PC-3 (cell line): Measurements from ENCODE around the gene WNK1. TPM values are rescaled to one million over a fixed set of nuclear protein-coding genes. Genes with fewer than 3 reads are reported as not detected.
A peak's percentile ranks its signal among the peaks of the same experiment; 100 is the strongest.

Experiments
- ATAC-seq: fragments of 200-7000 bp; cut with Tn5 transposase; 2 replicates; pipeline ENCODE4 v1.9.1; 2020; ENCODE audit warnings: mild to moderate bottlenecking, moderate library complexity
- BruUV-seq: library from RNA; stranded (reverse); fragments of 400-500 nt; replicated peaks from 2 replicates; lab custom pipeline; 2021; lab: Mats Ljungman, UMichigan
- CTCF ChIA-PET: fragments of 300-600 bp; sonication (Branson Sonifier 250); formaldehyde crosslinking; loops from one replicate; lab custom pipeline; 2022; ENCODE audit warnings: antibody characterized with exemption; lab: Charles Lee
- POLR2A ChIA-PET: fragments of 300-600 bp; sonication (Branson Sonifier 250); formaldehyde crosslinking; loops from one replicate; lab custom pipeline; 2022; ENCODE audit warnings: antibody characterized with exemption; ENCODE audit not compliant: unreplicated experiment; lab: Charles Lee
- DNase-seq: peaks from one replicate; pipeline ENCODE4 v3.0.0-alpha.2; 2015
- H2AFZ ChIP-seq: fragments of 300-600 bp; sonication (generic); 2 replicates; pipeline ENCODE4 v1.6.0; 2016; ENCODE audit warnings: antibody characterized with exemption, low read length
- H3F3A ChIP-seq: fragments of 300-600 bp; sonication (generic); one replicate; pipeline ENCODE4 v1.6.0; 2017; ENCODE audit warnings: antibody characterized with exemption, low read length, control low read depth, mild to moderate bottlenecking; ENCODE audit not compliant: unreplicated experiment
- H3K27ac ChIP-seq: fragments of 300-600 bp; sonication (generic); 2 replicates; pipeline ENCODE4 v1.5.1; 2016; ENCODE audit warnings: mild to moderate bottlenecking, low read length
- H3K27me3 ChIP-seq: fragments of 300-600 bp; sonication (generic); 2 replicates; pipeline ENCODE4 v1.6.1; 2016; ENCODE audit warnings: low read length, mixed read lengths
- H3K36me3 ChIP-seq: fragments of 300-600 bp; sonication (generic); 2 replicates; pipeline ENCODE4 v1.6.1; 2016; ENCODE audit warnings: low read depth, mixed run types, low read length, mixed read lengths
- H3K4me1 ChIP-seq: fragments of 300-600 bp; sonication (generic); 2 replicates; pipeline ENCODE4 v1.5.1; 2016; ENCODE audit warnings: low read length; ENCODE audit not compliant: insufficient read depth
- H3K4me2 ChIP-seq: fragments of 300-600 bp; sonication (generic); 2 replicates; pipeline ENCODE4 v1.6.0; 2016; ENCODE audit warnings: low read length
- H3K4me3 ChIP-seq: fragments of 300-600 bp; sonication (generic); 2 replicates; pipeline ENCODE4 v1.5.1; 2016; ENCODE audit warnings: mild to moderate bottlenecking, low read length, mixed read lengths
- H3K79me2 ChIP-seq: fragments of 300-600 bp; sonication (generic); 2 replicates; pipeline ENCODE4 v1.6.1; 2017; ENCODE audit warnings: low read length, mixed read lengths
- H3K9ac ChIP-seq: fragments of 300-600 bp; sonication (generic); 2 replicates; pipeline ENCODE4 v1.6.0; 2016; ENCODE audit warnings: mild to moderate bottlenecking, low read length
- H3K9me2 ChIP-seq: fragments of 300-600 bp; sonication (generic); replicated peaks from 2 replicates; pipeline ENCODE4 v1.6.1; 2016; ENCODE audit warnings: mixed run types, low read length, mixed read lengths
- H3K9me3 ChIP-seq: fragments of 300-600 bp; sonication (generic); 2 replicates; pipeline ENCODE4 v1.6.1; 2016; ENCODE audit warnings: low read length, mixed read lengths
- H4K20me1 ChIP-seq: fragments of 300-600 bp; sonication (generic); 2 replicates; pipeline ENCODE4 v1.6.1; 2016; ENCODE audit warnings: low read length, mixed read lengths
- CTCF ChIP-seq: fragments of 300-600 bp; sonication (generic); conservative IDR thresholded peaks from 2 replicates; pipeline ENCODE4 v1.5.1; 2017; ENCODE audit warnings: antibody characterized with exemption, low read depth, mild to moderate bottlenecking, low read length
- EZH2 ChIP-seq: fragments of 300-600 bp; sonication (generic); IDR thresholded peaks from one replicate; pipeline ENCODE4 v1.6.1; 2017; ENCODE audit warnings: antibody characterized with exemption, mild to moderate bottlenecking, low read length; ENCODE audit not compliant: unreplicated experiment
- EZH2phosphoT487 ChIP-seq: fragments of 300-600 bp; sonication (generic); IDR thresholded peaks from 2 replicates; pipeline ENCODE4 v1.6.1; 2018; ENCODE audit warnings: mild to moderate bottlenecking, antibody characterized with exemption, low read length, borderline replicate concordance
- intact Hi-C: fragments of 100-400 bp; cut with micrococcal nuclease; formaldehyde crosslinking; loops from 2 replicates; pipeline ENCODE4 v1.9.0; 2023
- total RNA-seq: library from RNA; depleted of rRNA; stranded (reverse); fragments of >200 nt; gene quantifications from 2 replicates; pipeline ENCODE4 v1.2.3, GENCODE V29; 2014

Gene WNK1
- total RNA-seq, 1 experiment from 2014 or later: 44.5 TPM

- Histone ChIP-seq H3K27ac (no peak overlapping the region), H3K36me3 (no peaks in the 10 kb centered on the region), H3K9me2 (no peaks in the 10 kb centered on the region), H3K9ac (no peak overlapping the region), H3K4me1 (peaks cover 20% of the 10 kb centered on the region), H2AFZ (no peak overlapping the region), H4K20me1 (no peaks in the 10 kb centered on the region), H3K4me3 (no peak overlapping the region), H3K9me3 (no peaks in the 10 kb centered on the region), H3K79me2 (no peaks in the 10 kb centered on the region), H3K4me2 (no peak overlapping the region), H3F3A (no peaks in the 10 kb centered on the region), H3K27me3 (no peaks in the 10 kb centered on the region)
- DNase-seq: peak; percentile 54
- CTCF ChIA-PET: no interaction called here
- peak; percentile 40 for ATAC-seq
- POLR2A ChIA-PET: no interaction called here
- TF ChIP-seq EZH2phosphoT487: no peak
- no peak for TF ChIP-seq EZH2
- TF ChIP-seq CTCF: no peak
- intact Hi-C loops: no loop called here
- no TSS peak for BruUV-seq
These were observed 25.9 kb upstream of the WNK1 start for GRCh38 chr12:726281-727140.

- intact Hi-C loops: no loop called here
- no peak overlapping the region for H3K4me3 ChIP-seq
- no peak overlapping the region for H3K9ac ChIP-seq
- BruUV-seq: no TSS peak
- H3K79me2 ChIP-seq: no peaks in the 10 kb centered on the region
- POLR2A ChIA-PET: no interaction called here
- H3K4me2 ChIP-seq: no peak overlapping the region
- no peaks in the 10 kb centered on the region for H3K36me3 ChIP-seq
- DNase-seq (no peak), ATAC-seq (no peak)
- H3K27me3 ChIP-seq: no peaks in the 10 kb centered on the region
- H3K4me1 ChIP-seq: peaks cover 20% of the 10 kb centered on the region
- no peak overlapping the region for H3K27ac ChIP-seq
- H3K9me3 ChIP-seq: no peaks in the 10 kb centered on the region
- H3K9me2 ChIP-seq: no peaks in the 10 kb centered on the region
- no peak for TF ChIP-seq EZH2
- TF ChIP-seq EZH2phosphoT487: no peak
- TF ChIP-seq CTCF: no peak
- CTCF ChIA-PET: no interaction called here
- H2AFZ ChIP-seq: no peak overlapping the region
- no peaks in the 10 kb centered on the region for H4K20me1 ChIP-seq
- no peaks in the 10 kb centered on the region for H3F3A ChIP-seq
These were observed 25.1 kb upstream of the WNK1 start for GRCh38 chr12:727321-727720.

- Histone ChIP-seq H3F3A (no peaks in the 10 kb centered on the region), H3K9ac (no peak overlapping the region), H2AFZ (no peak overlapping the region), H3K79me2 (no peaks in the 10 kb centered on the region), H4K20me1 (no peaks in the 10 kb centered on the region), H3K27ac (no peak overlapping the region), H3K9me2 (no peaks in the 10 kb centered on the region), H3K36me3 (no peaks in the 10 kb centered on the region), H3K27me3 (no peaks in the 10 kb centered on the region), H3K4me3 (no peak overlapping the region), H3K4me2 (no peak overlapping the region), H3K4me1 (peaks cover 20% of the 10 kb centered on the region), H3K9me3 (no peaks in the 10 kb centered on the region)
- TF ChIP-seq EZH2: no peak
- TF ChIP-seq CTCF: no peak
- TF ChIP-seq EZH2phosphoT487: no peak
- ATAC-seq (no peak), DNase-seq (no peak)
- CTCF ChIA-PET: no interaction called here
- POLR2A ChIA-PET: no interaction called here
- BruUV-seq: no TSS peak
- intact Hi-C loops: no loop called here
These were observed 23.6 kb upstream of the WNK1 start for GRCh38 chr12:728781-729180.
